Activated CD8-positive, alpha-beta T cell treated with anti-CD3 and anti-CD28 coated beads for 36 hours (primary cell): ENCODE measurements around the gene ZC3H6. TPM values are rescaled to one million over a fixed set of nuclear protein-coding genes. Genes with fewer than 3 reads are reported as not detected.

Source experiments
- ATAC-seq: fragments of 200-7000 bp; cut with Tn5 transposase; one replicate; pipeline ENCODE4 v1.10.0; 2021; ENCODE audit warnings: mild to moderate bottlenecking, moderate library complexity
- CTCF ChIA-PET: fragments of 350-600 bp; sonication (Branson Sonifier 250); formaldehyde crosslinking; loops from one replicate; lab custom pipeline; 2021; ENCODE audit warnings: antibody characterized with exemption; lab: Charles Lee
- POLR2A ChIA-PET: fragments of 350-600 bp; sonication (Branson Sonifier 250); formaldehyde crosslinking; loops from one replicate; lab custom pipeline; 2021; ENCODE audit warnings: antibody characterized with exemption; lab: Charles Lee
- DNase-seq: peaks from one replicate; pipeline ENCODE4 v3.0.0-alpha.2; 2020
- H3K27ac Mint-ChIP-seq: one replicate; pipeline ENCODE4 v1.8.0; 2021; ENCODE audit warnings: mild to moderate bottlenecking, mixed read lengths
- H3K27me3 Mint-ChIP-seq: one replicate; pipeline ENCODE4 v1.8.0; 2021; ENCODE audit warnings: mixed read lengths
- H3K36me3 Mint-ChIP-seq: one replicate; pipeline ENCODE4 v1.8.0; 2021; ENCODE audit warnings: low read depth, mixed read lengths
- H3K4me1 Mint-ChIP-seq: one replicate; pipeline ENCODE4 v1.8.0; 2021; ENCODE audit warnings: low read depth, mixed read lengths
- H3K4me3 Mint-ChIP-seq: one replicate; pipeline ENCODE4 v1.8.0; 2021; ENCODE audit warnings: mild to moderate bottlenecking, moderate library complexity, mixed read lengths
- H3K9me3 Mint-ChIP-seq: one replicate; pipeline ENCODE4 v1.8.0; 2021; ENCODE audit warnings: mixed read lengths
- CTCF ChIP-seq: fragments of 200-600 bp; IDR thresholded peaks from one replicate; pipeline ENCODE4 v1.8.0; 2022; ENCODE audit warnings: antibody characterized with exemption, mild to moderate bottlenecking
- intact Hi-C: fragments of 100-400 bp; cut with micrococcal nuclease; formaldehyde crosslinking; loops from one replicate; pipeline ENCODE4 v1.10.0; 2022
- total RNA-seq, 2 experiments: library from RNA; stranded (reverse); gene quantifications; one replicate each; pipeline ENCODE4 v1.2.3, GENCODE V29; 2021

The ZC3H6 gene
- total RNA-seq, 2 experiments from 2014 or later = 16.9 to 17.6 TPM

GRCh38 chr2:112301171-112301584 lies 25.8 kb downstream of the ZC3H6 start:
- Mint-ChIP-seq H3K4me3 (no peak overlapping the region), H3K9me3 (no peaks in the 10 kb centered on the region), H3K27ac (no peak overlapping the region), H3K4me1 (peaks cover 17% of the 10 kb centered on the region), H3K27me3 (no peaks in the 10 kb centered on the region), H3K36me3 (peaks cover 21% of the 10 kb centered on the region)
- DNase-seq = no peak
- ATAC-seq = no peak
- ChIA-PET POLR2A (interaction anchor here (0.7 kb wide), 1 partner anchor 332 kb away, joined by 3 read pairs; no protein-coding TSS in a partner anchor), CTCF (interaction anchor here (2.1 kb wide), 1 partner anchor 9 kb away, joined by 6 read pairs; no protein-coding TSS in a partner anchor)
- no peak for TF ChIP-seq CTCF
- intact Hi-C loops = no loop called here

- Mint-ChIP-seq H3K9me3 (no peaks in the 10 kb centered on the region), H3K4me1 (peaks cover 12% of the 10 kb centered on the region), H3K27me3 (no peaks in the 10 kb centered on the region), H3K27ac (no peak overlapping the region), H3K4me3 (no peak overlapping the region), H3K36me3 (peaks cover 21% of the 10 kb centered on the region)
- no peak for DNase-seq
- no peak for TF ChIP-seq CTCF
- CTCF ChIA-PET = interaction anchor here (2.1 kb wide), 1 partner anchor 9 kb away, joined by 6 read pairs; no protein-coding TSS in a partner anchor
- intact Hi-C loops = no loop called here
- no peak for ATAC-seq
- POLR2A ChIA-PET = no interaction called here
These were observed 26.6 kb downstream of the ZC3H6 start for GRCh38 chr2:112301973-112302372.

GRCh38 chr2:112304298-112304941 lies 29.0 kb downstream of the ZC3H6 start:
- Mint-ChIP-seq H3K4me1 (peaks cover 12% of the 10 kb centered on the region), H3K36me3 (peaks cover 21% of the 10 kb centered on the region), H3K9me3 (no peaks in the 10 kb centered on the region), H3K4me3 (no peak overlapping the region), H3K27me3 (no peaks in the 10 kb centered on the region), H3K27ac (no peak overlapping the region)
- CTCF ChIA-PET = no interaction called here
- no peak for TF ChIP-seq CTCF
- POLR2A ChIA-PET = no interaction called here
- no peak for DNase-seq
- intact Hi-C loops = no loop called here
- ATAC-seq = no peak

GRCh38 chr2:112305132-112305531 lies 29.7 kb downstream of the ZC3H6 start:
- TF ChIP-seq CTCF = no peak
- CTCF ChIA-PET = no interaction called here
- intact Hi-C loops = no loop called here
- no peak overlapping the region for H3K4me3 Mint-ChIP-seq
- no peak overlapping the region for H3K27ac Mint-ChIP-seq
- H3K36me3 Mint-ChIP-seq = peaks cover 19% of the 10 kb centered on the region
- ATAC-seq = no peak
- no peak for DNase-seq
- no peaks in the 10 kb centered on the region for H3K27me3 Mint-ChIP-seq
- H3K9me3 Mint-ChIP-seq = no peaks in the 10 kb centered on the region
- peaks cover 12% of the 10 kb centered on the region for H3K4me1 Mint-ChIP-seq
- POLR2A ChIA-PET = no interaction called here

GRCh38 chr2:112310906-112311305 lies 35.5 kb downstream of the ZC3H6 start:
- Mint-ChIP-seq H3K27me3 (no peaks in the 10 kb centered on the region), H3K36me3 (no peaks in the 10 kb centered on the region), H3K9me3 (no peaks in the 10 kb centered on the region), H3K27ac (no peak overlapping the region), H3K4me1 (no peaks in the 10 kb centered on the region), H3K4me3 (no peak overlapping the region)
- intact Hi-C loops = no loop called here
- ChIA-PET POLR2A (no interaction called here), CTCF (interaction anchor here (1.4 to 3.1 kb wide), 3 partner anchors 10 to 51 kb away, joined by 4 to 11 read pairs (median 6); no protein-coding TSS in a partner anchor)
- DNase-seq (no peak), ATAC-seq (no peak)
- no peak for TF ChIP-seq CTCF
